ENCODE data around the gene L1CAM.

DNA sequence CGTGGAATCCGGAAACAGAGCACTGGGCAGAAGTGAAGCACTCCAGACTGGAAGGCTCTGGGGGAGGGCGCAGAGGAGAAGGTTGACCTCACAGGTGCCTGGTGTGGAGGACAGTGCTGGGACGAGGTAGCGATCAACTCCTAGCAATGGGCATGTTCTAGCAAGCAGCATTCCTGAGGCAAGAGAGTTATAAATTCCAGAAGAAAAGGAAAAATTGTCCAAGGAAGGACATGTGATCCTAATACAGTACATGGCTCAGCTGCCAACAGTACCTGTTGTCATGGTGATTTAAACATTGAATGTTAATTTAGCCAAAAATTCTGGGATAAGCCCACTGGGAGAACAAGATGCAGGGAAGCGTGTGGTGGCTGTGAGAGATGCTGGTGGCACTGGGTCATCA lies 31.9 kb upstream of the L1CAM start:
- TF ChIP-seq, protein P1, sequence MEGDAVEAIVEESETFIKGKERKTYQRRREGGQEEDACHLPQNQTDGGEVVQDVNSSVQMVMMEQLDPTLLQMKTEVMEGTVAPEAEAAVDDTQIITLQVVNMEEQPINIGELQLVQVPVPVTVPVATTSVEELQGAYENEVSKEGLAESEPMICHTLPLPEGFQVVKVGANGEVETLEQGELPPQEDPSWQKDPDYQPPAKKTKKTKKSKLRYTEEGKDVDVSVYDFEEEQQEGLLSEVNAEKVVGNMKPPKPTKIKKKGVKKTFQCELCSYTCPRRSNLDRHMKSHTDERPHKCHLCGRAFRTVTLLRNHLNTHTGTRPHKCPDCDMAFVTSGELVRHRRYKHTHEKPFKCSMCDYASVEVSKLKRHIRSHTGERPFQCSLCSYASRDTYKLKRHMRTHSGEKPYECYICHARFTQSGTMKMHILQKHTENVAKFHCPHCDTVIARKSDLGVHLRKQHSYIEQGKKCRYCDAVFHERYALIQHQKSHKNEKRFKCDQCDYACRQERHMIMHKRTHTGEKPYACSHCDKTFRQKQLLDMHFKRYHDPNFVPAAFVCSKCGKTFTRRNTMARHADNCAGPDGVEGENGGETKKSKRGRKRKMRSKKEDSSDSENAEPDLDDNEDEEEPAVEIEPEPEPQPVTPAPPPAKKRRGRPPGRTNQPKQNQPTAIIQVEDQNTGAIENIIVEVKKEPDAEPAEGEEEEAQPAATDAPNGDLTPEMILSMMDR (IDR thresholded peaks at IDR 0.05): no peak
- no peak for TF ChIP-seq TCF7L2 (IDR thresholded peaks at IDR 0.05; ENCODE audit: low read depth, low read length)
- no peak for TF ChIP-seq POLR2AphosphoS5 (IDR thresholded peaks at IDR 0.05; ENCODE audit: low read depth, low read length)
- TF ChIP-seq SIN3A (IDR thresholded peaks at IDR 0.05; ENCODE audit: borderline replicate concordance, insufficient read depth, low read depth, low read length): no peak
- TF ChIP-seq, protein P2, sequence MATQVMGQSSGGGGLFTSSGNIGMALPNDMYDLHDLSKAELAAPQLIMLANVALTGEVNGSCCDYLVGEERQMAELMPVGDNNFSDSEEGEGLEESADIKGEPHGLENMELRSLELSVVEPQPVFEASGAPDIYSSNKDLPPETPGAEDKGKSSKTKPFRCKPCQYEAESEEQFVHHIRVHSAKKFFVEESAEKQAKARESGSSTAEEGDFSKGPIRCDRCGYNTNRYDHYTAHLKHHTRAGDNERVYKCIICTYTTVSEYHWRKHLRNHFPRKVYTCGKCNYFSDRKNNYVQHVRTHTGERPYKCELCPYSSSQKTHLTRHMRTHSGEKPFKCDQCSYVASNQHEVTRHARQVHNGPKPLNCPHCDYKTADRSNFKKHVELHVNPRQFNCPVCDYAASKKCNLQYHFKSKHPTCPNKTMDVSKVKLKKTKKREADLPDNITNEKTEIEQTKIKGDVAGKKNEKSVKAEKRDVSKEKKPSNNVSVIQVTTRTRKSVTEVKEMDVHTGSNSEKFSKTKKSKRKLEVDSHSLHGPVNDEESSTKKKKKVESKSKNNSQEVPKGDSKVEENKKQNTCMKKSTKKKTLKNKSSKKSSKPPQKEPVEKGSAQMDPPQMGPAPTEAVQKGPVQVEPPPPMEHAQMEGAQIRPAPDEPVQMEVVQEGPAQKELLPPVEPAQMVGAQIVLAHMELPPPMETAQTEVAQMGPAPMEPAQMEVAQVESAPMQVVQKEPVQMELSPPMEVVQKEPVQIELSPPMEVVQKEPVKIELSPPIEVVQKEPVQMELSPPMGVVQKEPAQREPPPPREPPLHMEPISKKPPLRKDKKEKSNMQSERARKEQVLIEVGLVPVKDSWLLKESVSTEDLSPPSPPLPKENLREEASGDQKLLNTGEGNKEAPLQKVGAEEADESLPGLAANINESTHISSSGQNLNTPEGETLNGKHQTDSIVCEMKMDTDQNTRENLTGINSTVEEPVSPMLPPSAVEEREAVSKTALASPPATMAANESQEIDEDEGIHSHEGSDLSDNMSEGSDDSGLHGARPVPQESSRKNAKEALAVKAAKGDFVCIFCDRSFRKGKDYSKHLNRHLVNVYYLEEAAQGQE (IDR thresholded peaks at IDR 0.05; ENCODE audit: insufficient read depth in 1 of 2, low read depth in 2 of 2, low read length in 1 of 2): no peak

Measured in Panc1 (cell line).